GM12874 (cell line): ENCODE results near the gene UNC45A.

Experiments used
- CTCF ChIP-seq: IDR thresholded peaks from 2 replicates; pipeline ENCODE4 v1.5.1; 2011; ENCODE audit warnings: low read depth, mild to moderate bottlenecking, control low read depth, low read length, moderate library complexity; ENCODE audit not compliant: insufficient read depth

The UNC45A gene

GRCh38 chr15:90986790-90987507 lies 51.9 kb downstream of the UNC45A start:
- TF ChIP-seq CTCF = no peak

- TF ChIP-seq CTCF = no peak
Observed at GRCh38 chr15:90987561-90988141, 52.6 kb downstream of the UNC45A start.

- TF ChIP-seq CTCF = no peak
Observed at GRCh38 chr15:90988296-90988695, 53.2 kb downstream of the UNC45A start.

- TF ChIP-seq CTCF = no peak
Observed at GRCh38 chr15:90989040-90989768, 54.1 kb downstream of the UNC45A start.

GRCh38 chr15:90990446-90990845 lies 55.4 kb downstream of the UNC45A start:
- no peak for TF ChIP-seq CTCF

GRCh38 chr15:90991587-90992285 lies 56.7 kb downstream of the UNC45A start:
- no peak for TF ChIP-seq CTCF

GRCh38 chr15:90994059-90994416 lies 59.0 kb downstream of the UNC45A start:
- no peak for TF ChIP-seq CTCF
